A673 (cell line): Measurements from ENCODE around the gene SEPHS2. TPM values are rescaled to one million over a fixed set of nuclear protein-coding genes. Genes with fewer than 3 reads are reported as not detected.

ENCODE experiments used
- BruUV-seq: library from RNA; stranded (reverse); fragments of 400-500 nt; replicated peaks from 2 replicates; lab custom pipeline; 2021; lab: Mats Ljungman, UMichigan
- CTCF ChIA-PET: fragments of 300-600 bp; sonication (Branson Sonifier 250); formaldehyde crosslinking; loops from one replicate; lab custom pipeline; 2022; ENCODE audit warnings: antibody characterized with exemption; lab: Charles Lee
- POLR2A ChIA-PET: fragments of 300-600 bp; sonication (Branson Sonifier 250); formaldehyde crosslinking; loops from one replicate; lab custom pipeline; 2022; ENCODE audit warnings: antibody characterized with exemption; ENCODE audit not compliant: low non-redundant PET; lab: Charles Lee
- DNase-seq: peaks from one replicate; pipeline ENCODE4 v3.0.0-alpha.2; 2015; ENCODE audit warnings: low spot score
- H3K27ac ChIP-seq: fragments of 200-600 bp; sonication (generic); 2 replicates; pipeline ENCODE4 v1.5.1; 2016; ENCODE audit warnings: mixed run types, low read depth, mild to moderate bottlenecking, mixed read lengths, antibody characterized with exemption, low read length; ENCODE audit not compliant: poor library complexity, severe bottlenecking
- H3K27me3 ChIP-seq: fragments of 200-600 bp; sonication (generic); replicated peaks from 2 replicates; pipeline ENCODE4 v1.6.1; 2017; ENCODE audit warnings: mixed run types, low read depth, mild to moderate bottlenecking, mixed read lengths, antibody characterized with exemption, low read length; ENCODE audit not compliant: insufficient read depth, poor library complexity
- H3K36me3 ChIP-seq: fragments of 200-600 bp; sonication (generic); 2 replicates; pipeline ENCODE4 v1.6.1; 2016; ENCODE audit warnings: mixed run types, mild to moderate bottlenecking, mixed read lengths, antibody characterized with exemption, low read length; ENCODE audit not compliant: insufficient read depth, poor library complexity, severe bottlenecking
- H3K4me1 ChIP-seq: fragments of 200-600 bp; sonication (generic); 2 replicates; pipeline ENCODE4 v1.6.1; 2017; ENCODE audit warnings: mixed run types, mild to moderate bottlenecking, mixed read lengths, antibody characterized with exemption, low read length; ENCODE audit not compliant: insufficient read depth, poor library complexity, severe bottlenecking
- H3K4me3 ChIP-seq: fragments of 200-600 bp; sonication (generic); 2 replicates; pipeline ENCODE4 v1.5.1; 2016; ENCODE audit warnings: low read depth, mixed run types, mild to moderate bottlenecking, mixed read lengths, low read length; ENCODE audit not compliant: poor library complexity, severe bottlenecking
- H3K9me3 ChIP-seq: fragments of 200-600 bp; sonication (generic); 2 replicates; pipeline ENCODE4 v1.6.1; 2016; ENCODE audit warnings: mixed run types, low read depth, mild to moderate bottlenecking, mixed read lengths, antibody characterized with exemption, low read length; ENCODE audit not compliant: poor library complexity, severe bottlenecking
- CTCF ChIP-seq: fragments of 300-800, 200-600 bp; sonication (generic); conservative IDR thresholded peaks from 2 replicates; pipeline ENCODE4 v1.5.1; 2017; ENCODE audit warnings: low read depth, mild to moderate bottlenecking, antibody characterized with exemption, low read length, moderate library complexity, mixed read lengths
- EZH2 ChIP-seq: fragments of 200-600 bp; sonication (generic); IDR thresholded peaks from 2 replicates; pipeline ENCODE4 v1.6.1; 2017; ENCODE audit warnings: borderline replicate concordance, low read depth, mild to moderate bottlenecking, mixed read lengths, antibody characterized with exemption, low read length; ENCODE audit not compliant: poor library complexity, severe bottlenecking
- intact Hi-C: fragments of 100-400 bp; cut with micrococcal nuclease; formaldehyde crosslinking; loops from one replicate; pipeline ENCODE4 v1.10.0; 2022; ENCODE audit not compliant: unreplicated experiment
- total RNA-seq: library from RNA; stranded (reverse); gene quantifications from 2 replicates; pipeline ENCODE4 v1.2.3, GENCODE V29; 2021

SEPHS2 gene
- total RNA-seq, 1 experiment from 2014 or later, result 54.2 TPM

GRCh38 chr16:30444231-30445148, 1.2 kb downstream of the SEPHS2 start:
- DNase-seq, result no peak
- H3K4me3 ChIP-seq, result peak overlapping the region; percentile 95
- H3K36me3 ChIP-seq, result peaks cover 7% of the 10 kb centered on the region
- ChIA-PET POLR2A (interaction anchor here (0.7 kb wide), 2 partner anchors 114 to 151 kb away, joined by 3 to 4 read pairs; no protein-coding TSS in a partner anchor), CTCF (interaction anchor here (1.8 kb wide), 1 partner anchor 15 kb away, joined by 8 read pairs; the partner anchor contains the start of gene DCTPP1)
- BruUV-seq, result TSS peak; percentile 76
- H3K9me3 ChIP-seq, result no peaks in the 10 kb centered on the region
- intact Hi-C loops, result loop anchor here (10.0 kb wide), 1 partner anchor 50 kb away; no protein-coding TSS in a partner anchor
- H3K27ac ChIP-seq, result peak overlapping the region; percentile 96
- no peaks in the 10 kb centered on the region for H3K27me3 ChIP-seq
- TF ChIP-seq EZH2, result no peak
- no peak for TF ChIP-seq CTCF
- peaks cover 14% of the 10 kb centered on the region for H3K4me1 ChIP-seq

GRCh38 chr16:30443631-30444030, 2.0 kb downstream of the SEPHS2 start:
- no peak overlapping the region for H3K4me3 ChIP-seq
- intact Hi-C loops, result loop anchor here (10.0 kb wide), 1 partner anchor 51 kb away; no protein-coding TSS in a partner anchor
- H3K27ac ChIP-seq, result no peak overlapping the region
- H3K27me3 ChIP-seq, result no peaks in the 10 kb centered on the region
- H3K36me3 ChIP-seq, result peaks cover 7% of the 10 kb centered on the region
- DNase-seq, result no peak
- CTCF ChIA-PET, result no interaction called here
- no TSS peak for BruUV-seq
- POLR2A ChIA-PET, result interaction anchor here (0.7 kb wide), 1 partner anchor 115 kb away, joined by 3 read pairs; no protein-coding TSS in a partner anchor
- no peaks in the 10 kb centered on the region for H3K9me3 ChIP-seq
- H3K4me1 ChIP-seq, result peaks cover 14% of the 10 kb centered on the region
- TF ChIP-seq EZH2 (no peak), CTCF (no peak)

GRCh38 chr16:30439720-30440348, 5.8 kb downstream of the SEPHS2 start:
- intact Hi-C loops, result loop anchor here (10.0 kb wide), 1 partner anchor 55 kb away; no protein-coding TSS in a partner anchor
- no TSS peak for BruUV-seq
- Histone ChIP-seq H3K9me3 (no peaks in the 10 kb centered on the region), H3K27ac (no peak overlapping the region), H3K36me3 (peaks cover 7% of the 10 kb centered on the region), H3K4me3 (no peak overlapping the region), H3K4me1 (peaks cover 8% of the 10 kb centered on the region), H3K27me3 (no peaks in the 10 kb centered on the region)
- no peak for TF ChIP-seq CTCF
- no peak for TF ChIP-seq EZH2
- POLR2A ChIA-PET, result interaction anchor here (1.2 kb wide), 1 partner anchor 10 kb away, joined by 3 read pairs; the partner anchor contains the start of gene DCTPP1
- no peak for DNase-seq
- CTCF ChIA-PET, result no interaction called here
